K562 (cell line): Measurements from ENCODE around the gene EPN2. TPM values are rescaled to one million over a fixed set of nuclear protein-coding genes. Genes with fewer than 3 reads are reported as not detected.

Experiments used
- ATAC-seq: fragments of 200-7000 bp; cut with Tn5 transposase; 3 replicates; pipeline ENCODE4 v1.9.1; 2020; ENCODE audit warnings: moderate library complexity
- BruUV-seq: library from RNA; stranded (reverse); fragments of 400-500 nt; replicated peaks from 2 replicates; lab custom pipeline; 2021; lab: Mats Ljungman, UMichigan
- CTCF ChIA-PET: fragments of 300-600 bp; formaldehyde crosslinking; extraction: SDS; loops from one replicate; lab custom pipeline; 2021; ENCODE audit warnings: low intra/inter-chr PET ratio; lab: Yijun Ruan, JAX
- POLR2A ChIA-PET: fragments of 300-600, 350-650 bp; sonication (Branson Sonifier 250); formaldehyde crosslinking; extraction: SDS; loops from one replicate; lab custom pipeline; 2021; ENCODE audit warnings: antibody characterized with exemption, inconsistent platforms; lab: Yijun Ruan, JAX
- DNase-seq, 4 experiments: peaks; one replicate each; pipeline versions ENCODE4 v3.0.0 to v3.0.0-alpha.2; 2011 to 2018; ENCODE audit warnings: low spot score in 3 of 4, mixed read lengths in 3 of 4; ENCODE audit errors: extremely low read depth in 1 of 4
- FAIRE-seq: peaks from 2 replicates; lab custom pipeline; 2011; peaks lifted over from hg19 to GRCh38; lab: Jason Lieb, UNC
- H2AFZ ChIP-seq: 2 replicates; pipeline ENCODE4 v1.6.0; 2011; ENCODE audit warnings: low read depth, low read length, control low read depth, inconsistent platforms
- H3K27ac ChIP-seq: fragments of 200-600 bp; 3 replicates; pipeline ENCODE4 v1.8.0; 2011; ENCODE audit warnings: low read depth, mild to moderate bottlenecking, control low read depth, inconsistent platforms, low read length, moderate library complexity, mixed read lengths; ENCODE audit errors: extremely low read depth
- H3K27me3 ChIP-seq, 2 experiments: fragments of 300-600 bp in 1 of 2; 2 replicates in 1 of 2; 3 replicates in 1 of 2; pipeline versions ENCODE4 v1.6.0 to v1.8.0; 2011; ENCODE audit warnings: inconsistent platforms in 2 of 2, low read length in 2 of 2, mild to moderate bottlenecking in 1 of 2, mixed read lengths in 1 of 2, moderate library complexity in 1 of 2; ENCODE audit not compliant: control insufficient read depth in 2 of 2, insufficient read depth in 2 of 2
- H3K36me3 ChIP-seq: fragments of 300-600 bp; 3 replicates; pipeline ENCODE4 v1.8.0; 2011; ENCODE audit warnings: mild to moderate bottlenecking, low read length, inconsistent platforms; ENCODE audit not compliant: control insufficient read depth, insufficient read depth
- H3K4me1 ChIP-seq, 2 experiments: fragments of 200-600 bp in 1 of 2; replicated peaks in 1 of 2; 2 replicates in 1 of 2; 3 replicates in 1 of 2; pipeline versions ENCODE4 v1.5.1 to v1.8.0; 2011; ENCODE audit warnings: inconsistent platforms in 2 of 2, low read length in 2 of 2, mild to moderate bottlenecking in 1 of 2, mixed read lengths in 1 of 2, moderate library complexity in 1 of 2; ENCODE audit not compliant: control insufficient read depth in 2 of 2, insufficient read depth in 2 of 2
- H3K4me2 ChIP-seq: 2 replicates; pipeline ENCODE4 v1.6.1; 2011; ENCODE audit warnings: low read length, control low read depth, inconsistent platforms, mixed read lengths; ENCODE audit not compliant: insufficient read depth
- H3K4me3 ChIP-seq: fragments of 200-600 bp; sonication (generic), shearing (Covaris generic); 2 replicates; pipeline ENCODE4 v1.5.1; 2016; ENCODE audit warnings: control low read depth, inconsistent platforms
- H3K79me2 ChIP-seq: fragments of 200-600 bp; 3 replicates; pipeline ENCODE4 v1.8.0; 2011; ENCODE audit warnings: low read length, inconsistent platforms; ENCODE audit not compliant: control insufficient read depth, insufficient read depth
- H3K9ac ChIP-seq, 2 experiments: 2 replicates each; pipeline versions ENCODE4 v1.6.0 to v1.6.1; 2011; ENCODE audit warnings: low read depth in 2 of 2, low read length in 2 of 2, control low read depth in 1 of 2, inconsistent platforms in 1 of 2, mild to moderate bottlenecking in 1 of 2, mixed read lengths in 1 of 2; ENCODE audit not compliant: insufficient read depth in 1 of 2
- H3K9me1 ChIP-seq: one replicate; pipeline ENCODE4 v1.6.0; 2011; ENCODE audit warnings: inconsistent platforms, mild to moderate bottlenecking, low read length, moderate library complexity; ENCODE audit not compliant: control insufficient read depth, insufficient read depth
- H3K9me3 ChIP-seq: replicated peaks from 2 replicates; pipeline ENCODE4 v1.5.1; 2011; ENCODE audit warnings: low read depth, low read length, inconsistent platforms; ENCODE audit not compliant: control insufficient read depth, insufficient read depth
- H4K20me1 ChIP-seq: replicated peaks from 2 replicates; pipeline ENCODE4 v1.6.1; 2011; ENCODE audit warnings: low read length, inconsistent platforms, mixed read lengths; ENCODE audit not compliant: control insufficient read depth, insufficient read depth
- NFIC ChIP-seq: fragments of 450-650 bp; IDR thresholded peaks from 2 replicates; pipeline ENCODE4 v1.6.1; 2017; ENCODE audit warnings: mild to moderate bottlenecking, inconsistent platforms
- NR0B1 ChIP-seq: fragments of 450-650 bp; IDR thresholded peaks from one replicate; pipeline ENCODE4 v1.6.1; 2018; ENCODE audit warnings: mild to moderate bottlenecking, moderate library complexity; ENCODE audit not compliant: partially characterized antibody
- POU5F1 ChIP-seq: fragments of 150-350 bp; IDR thresholded peaks from 2 replicates; pipeline ENCODE4 v1.6.1; 2014; ENCODE audit warnings: borderline replicate concordance, low read length, low read depth, mild to moderate bottlenecking; ENCODE audit not compliant: partially characterized antibody
- ZNF146 ChIP-seq: IDR thresholded peaks from one replicate; pipeline ENCODE4 v1.6.1; 2018; ENCODE audit warnings: missing compliant biosample characterization; ENCODE audit not compliant: unreplicated experiment
- WGBS: fragments of 100-300 bp; shearing (Covaris generic); methylation state at CpG from one replicate; pipeline ENCODE4 v1.1.6; 2016; ENCODE audit warnings: low coverage, mixed read lengths; ENCODE audit not compliant: insufficient coverage; ENCODE audit errors: missing lambda C conversion rate; 5-methylcytosine and 5-hydroxymethylcytosine counted together
- in situ Hi-C: fragments of 300-500 bp; cut with MboI; formaldehyde crosslinking; loops from 4 replicates; pipeline ENCODE4 v1.15.0; 2018; ENCODE audit warnings: inconsistent platforms, mixed read lengths
- intact Hi-C: fragments of 100-400 bp; cut with micrococcal nuclease; formaldehyde crosslinking; loops from 2 replicates; pipeline ENCODE4 v1.14.2; 2022
- polyA plus RNA-seq, 8 experiments: library from polyadenylated mRNA; depleted of rRNA in 4 of 8; stranded (reverse) in 5 of 8; unstranded in 3 of 8; fragments of >200 nt; fragmentation: Nextera tagmentation in 2 of 8; fragmentation: Illumina TruSeq in 1 of 8; extraction: Ambion mirVana in 2 of 8; extraction: Trizol in 1 of 8; gene quantifications; 2 replicates each; pipeline versions ENCODE4 v1.2.1 to v1.2.3, GENCODE V29; 2011 to 2014; ENCODE audit warnings: inconsistent platforms in 1 of 8, missing spikeins in 1 of 8
- total RNA-seq, 7 experiments: library from RNA; depleted of rRNA in 6 of 7; stranded (reverse); fragments of >200 nt in 6 of 7; fragmentation: Illumina TruSeq in 2 of 7; extraction: Trizol in 2 of 7; gene quantifications; 2 replicates each; pipeline versions ENCODE4 v1.2.1 to v1.2.3, GENCODE V29; 2011 to 2021; ENCODE audit warnings: low replicate concordance in 1 of 7

EPN2 gene
- total and polyA plus RNA-seq, 9 of the 15 experiments (the other 6 are each of a cell fraction or from before 2014, with no cell fraction given): 1.0 to 12.9 (median 8.9) TPM

- DNase-seq: no peak
- TF ChIP-seq NFIC (0 out of 2 replicates have a peak, but pooled peaks have one; percentile 37), POU5F1 (no peak)
- intact Hi-C loops (no loop called here), in situ Hi-C loops (no loop called here)
- FAIRE-seq: no peak
- ChIA-PET CTCF (no interaction called here), POLR2A (interaction anchor here (1.5 kb wide), 1 partner anchor 13 kb away, joined by 7 read pairs; no protein-coding TSS in a partner anchor)
- H3K9me1 ChIP-seq: no peaks in the 10 kb centered on the region
- peaks cover 6% of the 10 kb centered on the region for H4K20me1 ChIP-seq
- H3K4me3 ChIP-seq: no peak overlapping the region
- H3K4me2 ChIP-seq: no peak overlapping the region
- no peaks in the 10 kb centered on the region; a peak in 1 of 5 replicates for H3K4me1 ChIP-seq
- 21% methylated on average over 2 of the region's 2 CpGs for WGBS
- no peaks in the 10 kb centered on the region for H3K9me3 ChIP-seq
- no peak for ATAC-seq
- H3K27ac ChIP-seq: no peak overlapping the region
- no peaks in the 10 kb centered on the region for H3K27me3 ChIP-seq
- no peak overlapping the region for H2AFZ ChIP-seq
- no peak overlapping the region for H3K9ac ChIP-seq
- no TSS peak for BruUV-seq
- no peaks in the 10 kb centered on the region; the same call in 2 of the 3 replicates for H3K79me2 ChIP-seq
- H3K36me3 ChIP-seq: no peaks in the 10 kb centered on the region; the same call in 2 of the 3 replicates
Measured at GRCh38 chr17:19261426-19261825, 24.3 kb downstream of the EPN2 start.

- Histone ChIP-seq H3K4me1 (no peaks in the 10 kb centered on the region; a peak in 1 of 5 replicates), H3K9me1 (no peaks in the 10 kb centered on the region), H3K79me2 (no peaks in the 10 kb centered on the region; the same call in 2 of the 3 replicates), H3K9me3 (no peaks in the 10 kb centered on the region), H3K36me3 (no peaks in the 10 kb centered on the region; the same call in 2 of the 3 replicates), H2AFZ (no peak overlapping the region), H3K9ac (no peak overlapping the region), H3K27ac (no peak overlapping the region), H3K27me3 (no peaks in the 10 kb centered on the region), H4K20me1 (peaks cover 6% of the 10 kb centered on the region), H3K4me2 (no peak overlapping the region), H3K4me3 (no peak overlapping the region)
- WGBS: 63% methylated on average over 8 of the region's 8 CpGs
- TF ChIP-seq NR0B1: no peak
- TF ChIP-seq ZNF146 (CRISPR knock-in tag): peak; percentile 9
- POLR2A ChIA-PET: no interaction called here
- BruUV-seq: no TSS peak
- CTCF ChIA-PET: no interaction called here
- in situ Hi-C loops (no loop called here), intact Hi-C loops (no loop called here)
- no peak for FAIRE-seq
- DNase-seq: no peak
- ATAC-seq: no peak
Measured at GRCh38 chr17:19262650-19263631, 25.8 kb downstream of the EPN2 start.
